Calu3 (cell line): ENCODE data around the gene PON1. TPM values are rescaled to one million over a fixed set of nuclear protein-coding genes. Genes with fewer than 3 reads are reported as not detected.

Experiments
- BruUV-seq: library from RNA; stranded (reverse); fragments of 400-500 nt; replicated peaks from 2 replicates; lab custom pipeline; 2021; lab: Mats Ljungman, UMichigan
- CTCF ChIA-PET: fragments of 300-600 bp; sonication (Branson Sonifier 250); formaldehyde crosslinking; loops from one replicate; lab custom pipeline; 2022; ENCODE audit warnings: antibody characterized with exemption; lab: Charles Lee
- DNase-seq: peaks from one replicate; pipeline ENCODE4 v3.0.0; 2022
- H3K27ac Mint-ChIP-seq: one replicate; pipeline ENCODE4 v1.8.0; 2022; ENCODE audit warnings: mixed read lengths; ENCODE audit not compliant: unreplicated experiment
- H3K27me3 Mint-ChIP-seq: one replicate; pipeline ENCODE4 v1.8.0; 2022; ENCODE audit warnings: mixed read lengths; ENCODE audit not compliant: unreplicated experiment
- H3K36me3 Mint-ChIP-seq: one replicate; pipeline ENCODE4 v1.8.0; 2022; ENCODE audit warnings: mild to moderate bottlenecking, moderate library complexity, mixed read lengths; ENCODE audit not compliant: insufficient read depth, unreplicated experiment
- H3K4me1 Mint-ChIP-seq: one replicate; pipeline ENCODE4 v1.8.0; 2022; ENCODE audit warnings: mild to moderate bottlenecking, low read depth, mixed read lengths; ENCODE audit not compliant: unreplicated experiment
- H3K4me3 Mint-ChIP-seq: one replicate; pipeline ENCODE4 v1.8.0; 2022; ENCODE audit warnings: mild to moderate bottlenecking, low read depth, moderate library complexity, mixed read lengths; ENCODE audit not compliant: unreplicated experiment
- H3K9me3 Mint-ChIP-seq: one replicate; pipeline ENCODE4 v1.8.0; 2022; ENCODE audit warnings: low read depth, mixed read lengths; ENCODE audit not compliant: unreplicated experiment
- CTCF ChIP-seq: fragments of 200-600 bp; IDR thresholded peaks from one replicate; pipeline ENCODE4 v1.8.0; 2022; ENCODE audit warnings: antibody characterized with exemption; ENCODE audit not compliant: unreplicated experiment
- intact Hi-C: fragments of 100-400 bp; cut with micrococcal nuclease; formaldehyde crosslinking; loops from one replicate; pipeline ENCODE4 v1.10.0; 2022; ENCODE audit not compliant: unreplicated experiment
- total RNA-seq: library from RNA; stranded (reverse); gene quantifications from 2 replicates; pipeline ENCODE4 v1.2.3, GENCODE V29; 2022

The PON1 gene
- total RNA-seq, 1 experiment from 2014 or later: not detected

DNA sequence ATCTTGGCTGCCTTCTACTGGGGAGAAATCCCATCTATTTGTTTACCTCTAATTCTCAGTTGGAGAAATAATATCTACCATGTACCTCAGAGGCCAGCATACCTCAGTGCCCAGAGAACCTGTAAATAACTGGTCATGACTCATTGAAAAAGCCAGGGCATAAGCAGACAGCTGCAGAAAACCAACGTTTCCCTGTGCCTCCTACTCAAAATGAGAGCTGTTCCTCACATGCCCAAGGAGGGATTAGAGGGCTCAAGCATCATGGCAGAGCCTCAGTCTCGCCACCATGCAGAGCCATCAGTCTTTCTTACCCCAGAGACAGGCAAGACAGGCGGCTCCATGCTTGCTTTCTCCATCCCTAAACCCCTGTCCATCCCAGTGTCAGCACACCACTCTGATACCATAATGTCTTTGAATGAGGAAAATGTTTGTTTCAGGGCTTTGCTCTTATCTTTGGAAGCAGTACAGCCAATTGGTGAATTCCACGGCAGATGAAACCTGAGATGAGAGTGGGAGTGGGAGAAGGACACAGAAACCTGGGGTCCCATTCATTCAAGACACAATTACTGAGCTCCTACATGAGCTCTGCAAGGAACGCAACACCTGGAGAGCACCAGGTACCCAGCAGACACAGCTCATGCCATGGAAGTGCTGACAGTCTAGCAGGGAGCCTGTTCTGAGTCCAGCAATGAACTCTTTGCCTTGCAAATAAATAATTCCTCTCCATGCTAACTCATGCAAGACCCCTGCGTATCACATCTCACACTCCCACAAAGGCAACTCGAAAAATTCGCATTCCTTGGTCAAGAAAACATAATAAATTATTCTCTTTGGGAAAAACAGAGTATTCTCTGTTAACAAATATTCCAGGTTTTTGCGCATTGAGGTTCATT lies 21.1 kb downstream of the PON1 start:
- Mint-ChIP-seq H3K27ac (no peak overlapping the region), H3K36me3 (no peaks in the 10 kb centered on the region), H3K4me1 (no peaks in the 10 kb centered on the region), H3K9me3 (no peaks in the 10 kb centered on the region), H3K4me3 (no peak overlapping the region), H3K27me3 (no peaks in the 10 kb centered on the region)
- CTCF ChIA-PET: interaction anchor here (0.5 to 0.7 kb wide), 2 partner anchors 9 to 10 kb away, joined by 7 to 8 read pairs; no protein-coding TSS in a partner anchor
- BruUV-seq: no TSS peak
- intact Hi-C loops: no loop called here
- no peak for DNase-seq
- no peak for TF ChIP-seq CTCF

DNA sequence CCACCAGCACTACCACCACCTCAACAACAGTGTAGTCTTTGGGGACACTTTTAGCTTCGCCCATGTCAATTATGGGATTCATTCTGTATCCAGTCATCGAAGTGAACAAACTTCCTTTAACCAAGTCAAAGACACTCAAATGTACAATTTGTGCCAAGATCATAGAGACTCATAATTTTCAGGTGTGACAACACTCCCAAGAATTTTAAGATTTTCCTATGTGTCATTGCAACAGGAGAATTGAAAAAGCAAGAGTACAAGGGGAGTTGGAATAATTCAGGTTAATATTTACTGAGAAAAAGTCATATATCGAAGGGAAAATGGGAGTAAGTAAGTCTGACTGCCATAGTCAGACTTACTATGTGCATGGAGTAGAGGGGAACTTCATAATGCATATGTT lies 26.2 kb downstream of the PON1 start:
- H3K36me3 Mint-ChIP-seq: no peaks in the 10 kb centered on the region
- no peaks in the 10 kb centered on the region for H3K4me1 Mint-ChIP-seq
- H3K4me3 Mint-ChIP-seq: no peak overlapping the region
- CTCF ChIA-PET: no interaction called here
- H3K27ac Mint-ChIP-seq: no peak overlapping the region
- intact Hi-C loops: no loop called here
- no peaks in the 10 kb centered on the region for H3K9me3 Mint-ChIP-seq
- DNase-seq: no peak
- no peak for TF ChIP-seq CTCF
- H3K27me3 Mint-ChIP-seq: no peaks in the 10 kb centered on the region
- no TSS peak for BruUV-seq

DNA sequence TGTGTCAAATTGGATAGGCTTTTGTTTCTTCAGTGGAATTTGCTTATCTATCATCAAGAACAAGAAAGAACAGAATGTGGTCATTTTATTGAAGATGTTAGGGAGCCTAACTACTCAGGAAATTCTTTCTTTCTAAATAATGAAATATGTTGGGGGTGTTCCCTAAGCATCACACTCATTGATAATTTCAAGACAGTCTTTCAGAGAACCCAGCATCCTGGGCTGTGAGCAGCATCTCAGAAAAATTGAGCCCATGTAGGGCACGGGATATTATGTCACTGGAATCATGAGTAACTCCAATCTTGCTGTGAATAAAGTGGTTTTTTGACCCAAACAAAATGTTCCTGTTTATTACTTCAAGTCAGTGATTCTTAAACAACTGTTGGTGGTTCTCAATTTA lies 27.3 kb downstream of the PON1 start:
- Mint-ChIP-seq H3K4me1 (no peaks in the 10 kb centered on the region), H3K27me3 (no peaks in the 10 kb centered on the region), H3K36me3 (no peaks in the 10 kb centered on the region), H3K4me3 (no peak overlapping the region), H3K9me3 (no peaks in the 10 kb centered on the region), H3K27ac (no peak overlapping the region)
- CTCF ChIA-PET: no interaction called here
- BruUV-seq: no TSS peak
- DNase-seq: no peak
- intact Hi-C loops: no loop called here
- no peak for TF ChIP-seq CTCF

- H3K4me1 Mint-ChIP-seq: no peaks in the 10 kb centered on the region
- H3K27ac Mint-ChIP-seq: no peak overlapping the region
- no peak for TF ChIP-seq CTCF
- CTCF ChIA-PET: no interaction called here
- no peaks in the 10 kb centered on the region for H3K27me3 Mint-ChIP-seq
- H3K36me3 Mint-ChIP-seq: no peaks in the 10 kb centered on the region
- no TSS peak for BruUV-seq
- DNase-seq: no peak
- no peak overlapping the region for H3K4me3 Mint-ChIP-seq
- H3K9me3 Mint-ChIP-seq: no peaks in the 10 kb centered on the region
- intact Hi-C loops: no loop called here
Measured at GRCh38 chr7:95296456-95296855, 27.9 kb downstream of the PON1 start.
